ENCODE data around the gene ANXA11. TPM values are rescaled to one million over a fixed set of nuclear protein-coding genes. Genes with fewer than 3 reads are reported as not detected.

ANXA11 gene
- total RNA-seq, 1 donor from 2014 or later = 122 TPM

GRCh38 chr10:80158598-80159127 is 46.7 kb downstream of the ANXA11 start:
- Mint-ChIP-seq H3K4me1 (ENCODE audit: unreplicated experiment) (peaks cover 25% of the 10 kb centered on the region), H3K27ac (peak overlapping the region; percentile 28), H3K36me3 (peaks cover 50% of the 10 kb centered on the region), H3K9me3 (no peaks in the 10 kb centered on the region), H3K27me3 (no peaks in the 10 kb centered on the region), H3K4me3 (peak overlapping the region; percentile 20)
- DNase-seq (ENCODE audit: extremely low spot score, unreplicated experiment) = no peak
- TF ChIP-seq, protein P1, sequence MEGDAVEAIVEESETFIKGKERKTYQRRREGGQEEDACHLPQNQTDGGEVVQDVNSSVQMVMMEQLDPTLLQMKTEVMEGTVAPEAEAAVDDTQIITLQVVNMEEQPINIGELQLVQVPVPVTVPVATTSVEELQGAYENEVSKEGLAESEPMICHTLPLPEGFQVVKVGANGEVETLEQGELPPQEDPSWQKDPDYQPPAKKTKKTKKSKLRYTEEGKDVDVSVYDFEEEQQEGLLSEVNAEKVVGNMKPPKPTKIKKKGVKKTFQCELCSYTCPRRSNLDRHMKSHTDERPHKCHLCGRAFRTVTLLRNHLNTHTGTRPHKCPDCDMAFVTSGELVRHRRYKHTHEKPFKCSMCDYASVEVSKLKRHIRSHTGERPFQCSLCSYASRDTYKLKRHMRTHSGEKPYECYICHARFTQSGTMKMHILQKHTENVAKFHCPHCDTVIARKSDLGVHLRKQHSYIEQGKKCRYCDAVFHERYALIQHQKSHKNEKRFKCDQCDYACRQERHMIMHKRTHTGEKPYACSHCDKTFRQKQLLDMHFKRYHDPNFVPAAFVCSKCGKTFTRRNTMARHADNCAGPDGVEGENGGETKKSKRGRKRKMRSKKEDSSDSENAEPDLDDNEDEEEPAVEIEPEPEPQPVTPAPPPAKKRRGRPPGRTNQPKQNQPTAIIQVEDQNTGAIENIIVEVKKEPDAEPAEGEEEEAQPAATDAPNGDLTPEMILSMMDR (conservative IDR thresholded peaks at IDR 0.05) = no peak

DNA sequence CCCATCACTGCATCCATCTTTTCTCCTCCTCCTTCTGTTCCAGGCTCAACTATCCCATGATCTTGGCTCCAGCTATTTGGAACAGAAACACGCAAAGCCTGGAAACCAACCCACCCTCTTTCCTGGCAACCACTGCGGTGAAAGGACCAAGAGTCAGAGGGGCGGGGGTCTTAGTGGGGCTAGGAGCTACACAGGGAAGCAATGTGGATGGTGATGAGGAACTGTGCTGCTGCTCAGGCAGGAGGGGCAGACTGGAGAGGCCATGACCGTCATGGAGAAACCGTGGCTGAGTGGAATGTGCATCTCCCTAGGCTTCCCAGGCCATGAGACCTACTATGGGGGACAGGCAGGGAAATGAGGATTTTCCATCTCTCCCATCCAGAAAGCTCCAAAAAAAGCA is 47.2 kb downstream of the ANXA11 start:
- DNase-seq (ENCODE audit: extremely low spot score, unreplicated experiment) = no peak
- TF ChIP-seq, protein P1 (conservative IDR thresholded peaks at IDR 0.05) = no peak
- Mint-ChIP-seq H3K4me1 (ENCODE audit: unreplicated experiment) (peaks cover 20% of the 10 kb centered on the region), H3K9me3 (no peaks in the 10 kb centered on the region), H3K27me3 (no peaks in the 10 kb centered on the region), H3K27ac (peak overlapping the region; percentile 59), H3K36me3 (peaks cover 53% of the 10 kb centered on the region), H3K4me3 (no peak overlapping the region)

- Mint-ChIP-seq H3K27me3 (no peaks in the 10 kb centered on the region), H3K27ac (peak overlapping the region; percentile 59), H3K4me1 (ENCODE audit: unreplicated experiment) (peaks cover 19% of the 10 kb centered on the region), H3K9me3 (no peaks in the 10 kb centered on the region), H3K36me3 (peaks cover 53% of the 10 kb centered on the region), H3K4me3 (no peak overlapping the region)
- no peak for DNase-seq (ENCODE audit: extremely low spot score, unreplicated experiment)
- TF ChIP-seq, protein P1 (conservative IDR thresholded peaks at IDR 0.05) = no peak
Measured at GRCh38 chr10:80157561-80157960, 47.8 kb downstream of the ANXA11 start.

GRCh38 chr10:80156216-80156615 is 49.1 kb downstream of the ANXA11 start:
- Mint-ChIP-seq H3K36me3 (peaks cover 48% of the 10 kb centered on the region), H3K27ac (peak overlapping the region; percentile 9), H3K9me3 (no peaks in the 10 kb centered on the region), H3K27me3 (no peaks in the 10 kb centered on the region), H3K4me1 (ENCODE audit: unreplicated experiment) (peaks cover 19% of the 10 kb centered on the region), H3K4me3 (no peak overlapping the region)
- DNase-seq (ENCODE audit: extremely low spot score, unreplicated experiment) = no peak
- TF ChIP-seq, protein P1 (conservative IDR thresholded peaks at IDR 0.05) = no peak

- TF ChIP-seq, protein P1 (conservative IDR thresholded peaks at IDR 0.05) = no peak
- H3K9me3 Mint-ChIP-seq = no peaks in the 10 kb centered on the region
- H3K4me1 Mint-ChIP-seq (ENCODE audit: unreplicated experiment) = peaks cover 19% of the 10 kb centered on the region
- no peak for DNase-seq (ENCODE audit: extremely low spot score, unreplicated experiment)
- peaks cover 47% of the 10 kb centered on the region for H3K36me3 Mint-ChIP-seq
- peak overlapping the region; percentile 48 for H3K27ac Mint-ChIP-seq
- no peak overlapping the region for H3K4me3 Mint-ChIP-seq
- H3K27me3 Mint-ChIP-seq = no peaks in the 10 kb centered on the region
Measured at GRCh38 chr10:80155696-80156215, 49.6 kb downstream of the ANXA11 start.
